ENCODE measurements around the gene PIAS1.

GRCh38 chr15:68053001-68053400 is 1.1 kb upstream of the PIAS1 start:
- TF ChIP-seq CTCF (conservative IDR thresholded peaks at IDR 0.05 in 1 of 2, IDR thresholded peaks at IDR 0.05 in 1 of 2; ENCODE audit: extremely low read depth in 1 of 2, insufficient read depth in 1 of 2, low read depth in 1 of 2, low read length in 2 of 2) (no peak), EZH2 (IDR thresholded peaks at IDR 0.05; ENCODE audit: borderline replicate concordance, low read length) (no peak)
